DMS79 treated with DMSO at 0.1 percent for 48 hours (cell line): ENCODE measurements around the gene MSRB2.

ENCODE experiments used
- DNase-seq: peaks from one replicate; lab custom pipeline; 2025; lab: John Stamatoyannopoulos, UW

The MSRB2 gene

DNA sequence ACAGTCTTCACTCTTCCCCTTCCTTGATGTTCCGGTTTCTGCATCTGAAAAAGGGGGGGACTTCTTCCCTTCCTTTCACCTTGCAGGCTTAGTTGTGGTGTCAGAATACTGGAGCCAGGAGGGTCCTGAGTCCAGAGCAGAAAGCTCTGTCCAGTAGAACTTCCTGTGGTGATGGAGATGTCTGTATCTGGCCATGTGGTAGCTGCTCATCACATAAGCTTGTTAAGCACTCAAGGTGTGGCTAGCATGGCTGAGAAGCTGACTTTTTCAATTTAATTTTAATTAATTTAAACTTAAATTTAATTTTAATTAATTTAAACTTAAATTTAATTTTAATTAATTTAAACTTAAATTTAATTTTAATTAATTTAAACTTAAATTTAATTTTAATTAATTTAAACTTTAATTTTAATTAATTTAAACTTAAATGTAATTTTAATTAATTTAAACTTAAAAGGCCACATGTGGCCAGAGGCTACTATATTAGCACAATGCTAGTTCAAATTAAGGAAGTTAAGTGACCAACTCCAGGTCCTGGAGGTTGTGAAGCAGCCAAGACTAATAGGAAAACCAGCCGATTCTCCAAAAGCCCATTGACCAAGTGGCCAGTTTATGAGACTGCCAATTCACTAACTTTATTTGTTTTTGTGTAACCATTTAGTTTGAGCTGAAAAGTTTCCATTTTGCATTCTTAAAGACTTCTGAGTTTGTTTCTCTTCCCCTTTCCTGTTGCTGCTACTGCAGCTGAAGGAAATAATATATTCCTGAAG lies 16.3 kb downstream of the MSRB2 start:
- DNase-seq = no peak

DNA sequence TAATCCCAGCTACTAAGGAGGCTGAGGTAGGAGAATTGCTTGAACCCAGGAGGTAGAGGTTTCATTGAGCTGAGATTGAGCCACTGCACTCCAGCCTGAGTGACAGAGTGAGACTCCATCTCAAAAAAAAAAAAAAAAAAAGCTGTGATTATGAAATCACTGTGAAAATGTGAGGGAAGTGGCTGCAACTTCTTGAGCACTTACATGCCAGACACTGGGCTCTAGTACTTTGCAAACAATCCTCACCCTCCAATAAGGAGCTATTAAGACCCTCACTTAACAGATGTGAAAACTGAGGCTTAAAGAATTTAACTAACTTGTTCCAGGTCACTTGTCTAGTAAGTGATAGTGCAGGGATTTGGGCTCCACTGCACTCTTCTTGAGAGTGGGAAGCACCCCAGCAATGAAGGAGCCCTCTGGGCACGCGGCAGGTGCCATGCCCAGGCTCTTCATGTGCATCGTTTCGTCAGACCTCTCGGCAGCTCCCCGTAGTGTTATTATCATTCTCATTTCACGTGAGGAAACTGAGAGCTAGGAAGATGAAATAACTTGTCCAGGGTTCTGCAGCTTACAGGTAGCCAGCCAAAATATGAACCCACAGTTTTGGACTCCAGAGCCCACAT lies 19.0 kb downstream of the MSRB2 start:
- DNase-seq = no peak

DNA sequence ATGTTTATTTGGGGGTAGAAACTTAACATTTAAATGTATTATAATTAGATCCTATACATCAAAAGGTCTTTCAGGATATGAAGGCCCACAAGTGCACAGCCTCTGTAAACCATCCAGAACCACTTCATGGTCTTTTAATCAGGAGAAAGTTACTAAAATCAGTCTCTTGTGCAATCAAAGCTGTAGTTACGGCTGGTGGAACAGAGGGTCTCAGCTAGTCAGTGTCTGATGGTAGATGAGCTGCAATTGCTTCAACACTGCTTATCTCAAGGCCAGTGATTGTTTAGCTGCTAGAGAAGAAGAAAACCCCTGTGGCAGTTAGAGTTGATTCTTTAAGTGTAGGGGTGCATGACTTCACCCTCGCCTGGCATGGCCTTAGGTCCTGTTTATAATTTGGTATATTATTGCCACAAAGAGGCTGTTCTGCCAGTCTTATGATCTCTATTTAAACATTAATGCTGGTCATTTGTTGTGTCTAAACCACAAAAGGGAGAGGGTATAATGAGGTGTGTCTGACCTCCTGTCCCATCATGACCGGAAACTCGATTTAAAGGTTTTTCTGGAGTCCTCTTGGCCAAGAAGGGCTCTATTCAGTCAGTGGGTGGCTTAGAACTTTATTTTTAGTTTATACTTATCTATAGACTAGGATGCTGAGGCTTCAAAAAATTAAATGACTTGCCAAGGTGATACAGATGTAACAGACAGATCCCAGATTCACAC lies 21.3 kb downstream of the MSRB2 start:
- DNase-seq = no peak

DNA sequence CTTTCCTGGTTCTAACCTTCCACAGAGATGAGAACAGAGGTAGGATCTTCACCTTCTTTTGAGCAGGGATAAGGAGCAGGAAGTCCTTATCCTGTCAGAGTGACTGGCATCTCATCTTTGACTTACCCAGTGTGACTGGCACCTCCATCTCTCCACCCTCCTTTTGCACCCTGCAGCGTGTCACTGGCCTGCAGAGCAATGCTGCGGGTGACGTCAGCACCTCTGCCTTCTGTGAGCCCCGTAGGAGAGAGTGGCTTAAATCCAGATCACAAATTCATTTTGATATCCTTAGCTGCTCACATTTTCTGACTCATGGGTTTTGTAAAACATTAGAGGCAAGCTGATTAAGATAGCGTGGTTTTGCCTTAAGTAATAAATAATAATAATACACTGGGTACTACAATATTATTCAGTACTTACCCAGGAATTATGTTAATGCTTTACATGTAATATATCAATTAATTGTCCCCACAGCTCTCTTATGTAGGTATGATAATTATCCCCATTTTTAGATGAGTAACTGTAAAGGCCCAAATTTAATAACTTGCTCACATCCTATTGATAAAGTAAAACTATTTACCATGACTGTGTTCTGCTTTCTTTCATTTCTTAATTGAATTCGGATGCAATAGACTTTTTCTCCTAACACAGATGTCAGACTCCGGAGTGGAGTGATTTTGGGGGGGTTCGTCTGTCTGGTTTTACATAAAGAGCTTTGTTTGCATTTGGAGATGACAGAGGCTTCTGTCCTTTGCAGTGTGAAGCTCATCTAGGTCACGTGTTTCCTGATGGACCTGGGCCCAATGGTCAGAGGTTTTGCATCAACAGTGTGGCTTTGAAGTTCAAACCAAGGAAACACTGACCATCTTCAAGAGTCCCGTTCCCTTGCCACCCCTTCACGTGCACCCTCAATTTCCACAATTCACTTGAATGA lies 24.9 kb downstream of the MSRB2 start:
- DNase-seq = no peak

DNA sequence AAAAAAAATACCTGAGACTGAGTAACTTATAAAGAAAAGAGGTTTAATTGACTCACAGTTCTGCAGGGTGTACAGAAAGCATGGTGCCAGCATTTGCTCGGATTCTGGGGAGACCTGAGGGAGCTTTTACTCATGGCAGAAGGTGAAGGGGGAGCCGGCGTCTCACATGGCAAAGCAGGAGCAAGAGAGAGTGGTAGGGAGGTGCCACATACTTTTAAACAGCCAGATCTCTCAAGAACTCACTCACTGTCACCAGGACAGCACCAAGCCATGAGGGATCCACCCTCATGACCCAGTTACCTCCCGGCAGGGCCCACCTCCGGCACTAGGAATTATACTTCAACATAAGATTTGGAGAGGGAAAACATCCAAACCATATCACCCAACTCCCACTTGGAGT lies 25.8 kb downstream of the MSRB2 start:
- DNase-seq = no peak

DNA sequence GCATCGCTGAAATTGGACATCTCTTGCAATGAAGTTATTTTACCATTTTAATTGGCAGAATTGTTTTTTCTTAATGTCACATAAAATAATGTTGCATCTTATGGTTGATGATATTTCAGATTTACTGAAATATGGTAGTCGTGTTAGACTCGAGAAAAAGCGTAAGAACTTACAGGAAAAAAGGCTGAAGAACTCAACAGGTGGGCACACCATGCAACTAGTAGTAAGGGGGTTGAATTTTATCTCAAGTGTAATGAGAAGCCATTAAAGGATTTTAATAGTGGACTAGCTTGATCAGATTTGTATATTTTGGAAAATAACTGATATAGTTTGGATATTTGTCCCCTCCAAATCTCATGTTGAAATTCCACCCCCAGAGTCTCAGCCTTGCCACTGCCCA lies 41.1 kb downstream of the MSRB2 start:
- no peak for DNase-seq

DNA sequence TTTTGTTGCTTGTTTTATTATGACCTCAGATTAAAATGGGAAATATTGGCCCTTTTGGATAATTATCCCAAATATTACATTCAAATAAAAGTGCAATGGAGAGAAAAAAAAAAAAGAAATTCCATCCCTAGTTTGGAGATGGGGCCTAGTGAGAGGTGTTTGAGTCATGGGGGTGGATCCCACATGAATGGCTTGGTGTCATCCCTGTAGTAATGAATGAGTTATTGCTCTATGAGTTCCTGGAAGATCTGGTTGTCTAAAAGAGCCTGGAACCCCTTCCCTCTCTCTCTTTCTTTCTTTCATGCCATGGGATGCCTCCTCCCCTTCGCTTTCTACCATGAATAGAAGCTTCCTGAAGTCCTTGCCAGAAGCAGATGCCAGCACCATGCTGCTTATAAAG lies 44.3 kb downstream of the MSRB2 start:
- DNase-seq = no peak

DNA sequence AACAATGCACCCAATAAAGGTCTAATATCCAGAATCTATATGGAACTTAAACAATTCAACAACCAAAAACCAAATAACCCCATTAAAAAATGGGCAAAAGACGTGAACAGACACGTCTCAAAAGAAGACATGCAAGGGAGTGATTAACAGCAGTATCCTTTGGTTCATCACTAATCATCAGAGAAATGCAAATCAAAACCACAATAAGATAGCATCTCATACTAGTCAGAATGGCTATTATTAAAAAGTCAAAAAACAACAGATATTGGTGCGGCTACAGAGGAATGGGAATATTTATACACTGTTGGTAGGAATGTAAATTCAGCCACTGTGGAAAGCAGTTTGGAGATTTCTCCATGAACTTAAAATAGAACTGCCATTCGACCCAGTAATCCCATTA lies 46.6 kb downstream of the MSRB2 start:
- DNase-seq = no peak

DNA sequence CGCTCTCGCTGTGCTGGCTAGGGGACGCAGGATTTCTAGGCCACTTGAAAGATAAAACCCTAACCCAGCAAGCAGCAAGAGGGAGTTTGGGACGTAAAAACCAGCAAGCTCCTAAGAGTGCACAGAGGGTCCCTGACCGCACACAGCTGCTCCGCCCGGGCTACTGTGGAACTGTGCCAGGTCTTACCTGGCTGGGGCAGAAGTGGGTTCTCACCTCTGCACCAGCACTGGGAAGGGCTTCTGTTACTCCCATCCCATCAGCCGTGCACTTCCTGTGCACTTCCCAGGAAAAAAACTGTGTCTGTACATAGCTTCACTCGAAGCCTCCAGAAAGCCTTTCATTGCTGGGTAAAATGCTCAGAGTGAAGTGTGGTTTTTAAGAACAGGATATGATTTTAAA lies 50.9 kb downstream of the MSRB2 start:
- peak; percentile 13 for DNase-seq

DNA sequence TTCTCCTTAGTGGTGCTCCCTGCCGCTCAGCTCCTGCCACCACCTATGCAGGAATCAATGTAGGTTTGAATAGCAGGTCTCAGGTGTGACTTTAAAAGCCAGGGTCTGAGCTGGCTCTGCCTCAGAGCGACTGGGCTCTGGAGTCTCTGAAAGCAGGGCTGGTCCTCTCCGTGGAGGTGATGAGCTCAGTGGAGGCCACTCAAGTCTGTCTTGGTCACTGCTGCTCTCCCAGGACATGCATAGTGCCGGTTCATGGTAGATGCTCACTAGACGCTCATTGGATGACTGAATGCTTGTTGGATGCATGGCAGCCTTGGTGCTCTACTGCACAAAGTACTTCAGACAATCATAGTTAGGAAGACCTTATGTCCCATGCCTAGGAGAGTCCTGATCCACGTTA lies 51.7 kb downstream of the MSRB2 start:
- DNase-seq = no peak

DNA sequence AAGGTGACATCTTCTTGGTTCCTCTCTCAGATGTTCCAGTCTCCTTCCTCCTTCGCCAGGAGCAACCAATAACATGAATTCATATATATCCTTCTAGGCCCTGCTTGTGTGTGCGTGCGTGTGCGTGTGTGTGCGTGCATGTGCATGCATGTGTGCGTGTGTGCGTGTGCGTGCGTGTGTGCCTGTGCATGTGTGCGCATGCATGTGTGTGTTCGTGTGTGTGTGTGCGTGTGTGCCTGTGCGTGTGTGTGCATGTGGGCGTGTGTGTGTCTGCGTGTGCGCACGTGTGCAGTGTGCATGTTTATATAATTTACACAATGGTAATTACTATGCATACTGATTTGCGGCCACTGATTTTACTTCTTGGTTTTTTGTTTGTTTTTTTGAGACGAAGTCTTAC lies 52.8 kb downstream of the MSRB2 start:
- DNase-seq = no peak

DNA sequence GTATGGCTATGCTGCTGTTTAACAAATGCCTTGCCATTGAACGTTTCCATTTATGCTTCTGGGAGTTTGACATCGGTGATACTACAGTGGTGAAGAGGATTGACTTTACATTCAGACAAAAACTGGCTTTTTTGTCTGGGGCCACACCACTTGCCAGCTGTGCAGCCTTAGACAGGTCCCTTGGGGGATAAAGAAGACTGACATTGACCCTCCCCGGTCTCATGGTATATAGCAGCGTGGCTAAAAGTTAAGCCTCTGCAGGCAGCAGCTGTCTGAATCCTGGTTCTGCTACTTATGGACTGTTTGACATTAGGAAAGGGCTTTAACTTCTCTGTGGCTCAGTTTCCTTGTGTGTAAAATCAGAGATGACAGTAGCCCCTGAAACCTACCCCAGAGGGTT lies 54.7 kb downstream of the MSRB2 start:
- no peak for DNase-seq

DNA sequence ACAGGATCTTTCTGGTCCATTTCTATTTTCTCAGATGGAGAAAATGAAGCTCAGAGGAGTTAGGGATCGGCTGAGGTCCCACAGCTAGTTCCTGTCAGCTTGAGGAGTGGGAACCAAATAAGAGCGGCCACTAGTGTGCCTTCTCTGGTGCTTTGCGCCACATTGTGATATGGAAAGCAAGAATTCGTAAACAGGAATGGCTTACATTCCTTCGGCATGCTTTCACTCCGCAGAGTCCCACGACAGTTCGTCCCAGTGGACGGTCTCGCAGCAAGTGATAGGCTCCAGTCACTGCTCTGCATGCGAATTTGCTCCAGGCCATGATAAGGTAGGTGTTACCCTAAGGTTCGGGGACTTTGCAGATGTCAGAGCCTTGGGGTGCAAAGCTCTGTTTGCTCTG lies 55.2 kb downstream of the MSRB2 start:
- no peak for DNase-seq

DNA sequence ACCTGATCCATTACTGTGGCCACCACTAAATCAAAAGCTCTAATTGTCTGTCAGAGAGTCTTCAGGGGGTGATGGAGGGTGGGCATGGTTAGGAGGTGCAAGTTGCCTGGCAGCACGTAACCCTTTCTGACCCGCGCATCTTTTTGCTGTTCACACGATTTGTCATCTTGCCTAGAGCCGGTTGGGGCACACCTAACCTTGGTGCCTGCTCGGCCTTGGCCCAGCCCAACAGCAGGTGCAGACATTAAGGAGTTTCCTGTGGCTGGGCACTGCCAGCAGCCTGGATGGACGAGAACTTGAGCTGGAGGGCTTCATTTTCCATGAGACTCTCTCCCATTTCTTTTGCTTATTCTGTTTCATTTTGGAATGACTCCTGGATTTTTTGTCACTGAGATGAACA lies 55.7 kb downstream of the MSRB2 start:
- no peak for DNase-seq

DNA sequence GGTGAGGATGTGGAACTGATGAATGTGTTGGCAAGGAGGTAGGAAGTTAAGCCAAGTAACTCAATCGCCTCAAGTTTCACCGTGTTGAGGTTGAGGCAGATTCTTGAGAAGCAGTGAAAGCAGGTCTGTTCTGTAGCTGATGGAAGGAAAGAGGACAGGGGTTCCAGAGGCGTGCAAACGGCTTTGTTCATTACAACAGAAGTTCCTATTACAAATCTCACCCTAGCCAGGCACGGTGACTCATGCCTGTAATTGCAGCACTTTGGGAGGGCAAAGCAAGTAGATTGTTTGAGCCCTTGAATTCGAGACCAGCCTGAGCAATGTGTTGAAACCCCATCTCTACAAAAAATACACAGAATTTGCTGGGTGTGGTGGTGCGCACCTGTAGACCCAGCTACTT lies 59.8 kb downstream of the MSRB2 start:
- DNase-seq = no peak

DNA sequence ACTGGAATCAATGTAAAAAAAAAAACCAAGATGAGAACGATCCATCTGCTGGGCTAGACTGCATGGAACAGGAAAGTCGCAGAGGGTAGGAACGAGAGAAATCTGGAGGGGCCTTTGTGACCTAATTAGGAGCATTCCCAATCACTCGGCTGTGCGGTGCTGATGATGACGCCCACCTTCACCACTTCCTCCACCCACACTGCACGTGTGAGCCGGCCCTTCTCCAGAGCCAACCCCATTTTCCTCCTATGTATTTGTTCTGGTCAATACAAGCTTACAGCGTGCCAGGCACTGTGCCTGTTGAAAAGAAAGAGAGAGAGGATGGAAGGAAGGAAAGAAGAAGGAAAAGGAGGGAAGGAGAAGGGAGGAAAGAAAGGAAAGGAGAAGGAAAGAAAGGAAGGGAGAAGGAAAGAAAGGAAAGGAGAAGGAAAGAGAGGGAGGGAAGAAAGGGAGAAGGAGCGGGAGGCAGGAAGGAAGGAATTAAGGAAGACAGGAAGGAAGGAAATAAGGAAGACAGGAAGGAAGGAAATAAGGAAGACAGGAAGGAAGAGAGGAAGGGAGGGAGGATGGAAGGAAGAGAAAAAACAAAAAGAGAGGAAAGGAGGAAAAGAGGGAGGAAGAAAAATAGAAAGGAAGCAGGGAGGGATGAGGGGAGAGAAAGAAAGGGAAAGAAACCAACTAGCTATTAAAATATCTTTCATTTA lies 61.2 kb downstream of the MSRB2 start:
- no peak for DNase-seq

DNA sequence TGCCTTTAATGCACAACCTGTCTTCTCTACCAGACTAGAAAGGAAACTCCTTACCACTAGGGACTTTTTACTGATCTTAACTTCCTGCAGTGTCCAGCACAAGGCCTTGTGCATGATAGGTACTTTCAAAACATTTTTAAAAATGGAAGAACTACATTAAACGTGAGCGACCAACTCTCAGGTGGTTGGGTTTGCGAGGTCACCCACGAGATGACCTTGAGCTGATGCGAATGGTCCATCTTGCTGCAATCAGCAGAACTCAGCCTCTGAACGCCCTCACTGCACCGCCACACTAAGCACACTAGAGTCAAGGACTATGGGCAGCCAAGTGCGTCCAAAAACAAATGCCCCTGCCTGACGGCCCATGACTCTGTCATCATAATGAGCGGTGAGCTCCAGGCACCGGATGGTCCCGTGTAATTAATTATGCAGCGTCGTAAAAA lies 61.9 kb downstream of the MSRB2 start:
- no peak for DNase-seq

DNA sequence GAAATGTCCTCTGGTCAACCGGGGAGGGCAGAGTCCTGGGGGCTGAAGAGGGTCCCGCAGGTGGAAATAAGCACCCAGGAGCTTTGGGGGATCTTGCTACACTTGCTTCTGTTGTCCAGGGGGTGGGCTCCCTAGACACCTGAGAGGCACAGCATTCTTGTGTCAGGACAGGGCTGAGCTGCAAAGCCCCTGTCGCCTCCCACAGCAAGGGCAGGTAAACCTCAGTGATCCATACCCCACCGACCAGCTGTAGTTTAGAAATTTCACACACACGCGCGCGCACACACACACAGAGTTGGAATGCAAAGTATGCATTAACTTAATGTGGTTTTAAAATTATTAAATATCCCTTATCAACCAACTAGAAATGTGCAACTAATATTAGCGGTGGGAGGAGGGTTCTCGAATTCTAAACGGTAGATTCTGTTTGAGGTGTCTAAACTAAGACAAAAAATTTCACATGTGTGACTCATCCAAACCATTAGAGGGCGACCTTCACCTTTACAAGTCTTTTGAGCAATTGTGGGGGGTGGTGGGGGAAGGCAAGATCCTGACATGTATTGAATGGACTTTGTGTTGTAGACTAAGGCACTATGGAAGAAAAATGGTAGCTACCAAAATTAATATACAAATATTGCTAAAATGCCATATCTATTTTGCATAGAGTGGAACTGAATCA lies 62.5 kb downstream of the MSRB2 start:
- DNase-seq = peak; percentile 11

DNA sequence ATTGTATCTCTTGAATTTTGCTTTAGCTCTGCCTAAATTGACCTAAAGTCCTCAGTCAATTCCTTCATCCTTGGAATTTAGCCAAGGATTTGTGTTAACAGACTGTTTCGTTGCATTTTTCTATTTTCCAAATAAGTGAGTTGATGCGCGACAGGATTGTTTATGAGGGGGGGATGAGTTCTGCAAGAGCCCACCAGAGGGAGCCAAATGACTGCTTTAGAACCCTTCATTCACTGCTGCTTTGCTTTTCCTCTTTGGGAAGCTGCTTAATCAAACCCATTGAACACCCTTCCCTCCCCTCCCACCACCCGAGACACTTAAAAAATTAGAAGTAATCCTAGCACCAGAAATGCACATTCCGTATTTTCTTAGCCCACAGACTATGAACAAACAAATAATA lies 63.0 kb downstream of the MSRB2 start:
- peak; percentile 7 for DNase-seq

DNA sequence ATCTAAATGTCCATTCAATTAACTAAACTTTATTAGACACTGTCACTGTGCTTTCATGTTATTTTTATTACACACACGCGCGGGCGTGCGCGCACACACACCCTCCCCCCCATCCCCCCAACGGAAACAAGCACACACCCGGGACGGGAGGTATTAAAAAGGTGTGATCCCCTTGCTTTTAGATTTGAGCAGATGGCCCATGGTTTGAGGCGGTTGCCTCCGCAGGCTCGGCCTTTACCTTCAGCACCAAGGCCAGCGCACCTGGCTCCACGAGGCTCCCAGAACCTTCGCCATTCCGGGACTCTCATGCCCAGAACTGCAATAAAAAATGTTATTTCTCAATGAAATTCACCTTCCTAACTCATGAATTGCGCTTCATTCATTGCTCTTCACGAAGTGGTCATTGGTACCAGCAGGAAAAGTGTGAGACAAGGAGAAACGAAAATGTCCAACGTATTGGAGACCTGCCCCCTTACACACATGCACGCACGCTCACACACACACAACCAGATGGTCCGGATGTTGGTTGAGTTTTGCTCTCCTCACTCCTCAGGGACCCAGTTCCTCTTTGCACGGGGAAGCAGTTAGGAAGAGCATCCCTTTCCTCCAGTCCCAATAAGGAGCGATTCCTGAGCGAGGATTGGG lies 76.0 kb downstream of the MSRB2 start:
- DNase-seq = no peak
